Stomach (tissue), 9 donors: ENCODE results near the gene THAP8. TPM values are rescaled to one million over a fixed set of nuclear protein-coding genes. Genes with fewer than 3 reads are reported as not detected.

Experiments
- DNase-seq, 2 donors: peaks; one replicate each; pipeline versions ENCODE4 v3.0.0 to v3.0.0-alpha.2; 2013 to 2019
- H3K27ac ChIP-seq, 5 donors: fragments of 200-600 bp in 4 of 5; sonication (generic) in 4 of 5; one replicate each; pipeline ENCODE4 v1.5.1; 2013 to 2019; ENCODE audit warnings: mild to moderate bottlenecking in 1 of 5, moderate library complexity in 1 of 5
- H3K27me3 ChIP-seq, 3 donors: fragments of 200-600 bp; sonication (generic); one replicate each; pipeline ENCODE4 v1.5.1; 2017 to 2019; ENCODE audit warnings: mixed run types in 1 of 3
- H3K36me3 ChIP-seq, 4 donors: fragments of 200-600 bp; sonication (generic); 1 replicate in 3 of 4; 2 replicates in 1 of 4; pipeline ENCODE4 v1.5.1; 2016 to 2019
- H3K4me1 ChIP-seq, 4 donors: fragments of 200-600 bp; sonication (generic); one replicate each; pipeline ENCODE4 v1.5.1; 2016 to 2019
- H3K4me3 ChIP-seq, 4 donors: fragments of 200-600 bp; sonication (generic) in 3 of 4; one replicate each; pipeline ENCODE4 v1.5.1; 2016 to 2019; ENCODE audit warnings: mild to moderate bottlenecking in 1 of 4
- H3K9me3 ChIP-seq, 4 donors: fragments of 200-600 bp; sonication (generic); one replicate each; pipeline ENCODE4 v1.5.1; 2016 to 2019
- EP300 ChIP-seq: sonication (generic); formaldehyde crosslinking; IDR thresholded peaks from one replicate; pipeline ENCODE4 v1.6.1; 2017; ENCODE audit warnings: antibody characterized with exemption
- POLR2A ChIP-seq, 4 donors: fragments of 450-650 bp; IDR thresholded peaks; one replicate each; pipeline ENCODE4 v1.6.1; 2016; ENCODE audit warnings: antibody characterized with exemption in 4 of 4, control low read depth in 2 of 4, mild to moderate bottlenecking in 1 of 4, moderate library complexity in 1 of 4
- POLR2AphosphoS5 ChIP-seq, 3 donors: sonication (generic); formaldehyde crosslinking; IDR thresholded peaks; one replicate each; pipeline ENCODE4 v1.6.1; 2016; ENCODE audit warnings: antibody characterized with exemption in 3 of 3
- WGBS, 5 donors: extraction: QIAGEN DNeasy Blood & Tissue Kit in 3 of 5; methylation state at CpG; one replicate each; pipeline versions ENCODE4 v1.1.5 to v1.1.7; 2013 to 2018; 5-methylcytosine and 5-hydroxymethylcytosine counted together
- intact Hi-C: fragments of 100-400 bp; cut with DNase I; formaldehyde crosslinking; loops from one replicate; pipeline ENCODE4 v1.15.1; 2023; ENCODE audit warnings: low total_unique reads
- polyA plus RNA-seq, 3 donors: library from polyadenylated mRNA; stranded (reverse); fragments of 200-250 nt; gene quantifications; one replicate each; pipeline ENCODE4 v1.2.3, GENCODE V29; 2013
- total RNA-seq, 5 donors: library from RNA; depleted of rRNA; stranded (reverse); fragments of >200 nt; gene quantifications; one replicate each; pipeline versions ENCODE4 v1.1.0 to v1.2.3, GENCODE V29; 2014 to 2016
- TF ChIP-seq, protein P1 (sequence below), 7 experiments: fragments of 450-650 bp in 4 of 7; fragments of 200-600 bp in 3 of 7; sonication (generic) in 3 of 7; IDR thresholded peaks; one replicate each; pipeline ENCODE4 v1.5.1; 2016 to 2019; ENCODE audit warnings: antibody characterized with exemption in 7 of 7, control low read depth in 2 of 7, mild to moderate bottlenecking in 1 of 7
- donor health status: healthy with polysubstance abuse.
- donor health status: Bipolar disorder and iron deficiency.
- donor health status: healthy.

The THAP8 gene
- total and polyA plus RNA-seq, 8 donors, result 0.29 to 12.8 (median 4.7) TPM; not detected in 1

DNA sequence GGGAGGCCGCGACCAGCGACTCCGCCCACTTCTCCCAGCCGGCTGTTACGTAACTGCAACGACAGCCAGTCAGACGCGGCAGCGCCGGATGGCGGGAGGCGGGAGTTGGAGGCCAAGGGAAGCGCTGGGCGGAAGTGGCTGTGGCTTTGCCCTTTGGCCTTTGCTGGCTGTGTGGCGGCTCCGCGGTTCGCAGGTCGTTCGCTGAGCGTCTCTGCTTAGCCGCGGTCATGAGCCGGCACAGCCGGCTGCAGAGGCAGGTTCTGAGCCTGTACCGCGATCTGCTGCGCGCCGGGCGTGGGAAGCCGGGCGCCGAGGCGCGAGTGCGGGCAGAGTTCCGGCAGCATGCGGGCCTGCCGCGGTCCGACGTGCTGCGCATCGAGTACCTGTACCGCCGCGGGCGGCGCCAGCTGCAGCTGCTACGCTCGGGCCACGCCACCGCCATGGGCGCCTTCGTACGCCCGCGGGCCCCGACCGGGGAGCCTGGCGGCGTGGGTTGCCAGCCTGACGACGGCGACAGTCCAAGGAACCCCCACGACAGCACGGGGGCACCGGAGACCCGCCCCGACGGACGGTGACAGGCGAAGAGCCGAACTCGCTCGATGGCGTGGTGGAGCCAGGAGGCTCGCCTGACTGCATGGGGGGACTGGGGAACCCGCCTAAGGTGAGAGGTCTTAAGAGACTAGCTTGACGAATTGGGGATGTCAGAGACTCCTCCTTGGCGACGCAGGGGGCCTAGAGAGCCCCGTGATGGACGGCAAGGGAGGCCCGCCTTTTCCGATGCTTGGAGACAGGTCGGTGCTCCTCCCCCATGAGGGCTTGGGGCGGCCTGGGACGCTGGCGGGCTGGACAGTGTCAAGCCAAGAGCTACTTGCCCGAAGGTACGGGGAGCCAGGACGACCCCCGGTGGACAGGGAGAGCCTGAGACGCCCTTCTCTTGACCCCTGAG, 58.8 kb downstream of the THAP8 start, which contains the start of gene SDHAF1:
SDHAF1 (plus strand) TSS at position 141 of the 946 bp plus-strand sequence; CDS start at position 228, 87 bp downstream.
- H3K27ac ChIP-seq, result peak within 1 kb of the TSS; percentile 81 to 92 (median 90)
- 0 to 1% (median 1%) methylated on average over 2 to 97 of the region's 97 CpGs for WGBS, 5 donors
- intact Hi-C loops, result no loop called here
- peak; percentile 98 for DNase-seq
- peaks cover 21 to 55% (median 48%) of the 10 kb centered on the region in 4 donors for H3K4me1 ChIP-seq
- no peak for TF ChIP-seq POLR2A (IDR thresholded peaks at IDR 0.05)
- peak; percentile 87 to 98 (median 89) for TF ChIP-seq POLR2AphosphoS5 (IDR thresholded peaks at IDR 0.05)
- peaks cover 0 to 19% (median 12%) of the 10 kb centered on the region in 4 donors for H3K36me3 ChIP-seq
- H3K9me3 ChIP-seq, result no peaks in the 10 kb centered on the region
- H3K27me3 ChIP-seq, result no peaks in the 10 kb centered on the region
- H3K4me3 ChIP-seq, result peak within 1 kb of the TSS; percentile 81 to 98 (median 90)

DNA sequence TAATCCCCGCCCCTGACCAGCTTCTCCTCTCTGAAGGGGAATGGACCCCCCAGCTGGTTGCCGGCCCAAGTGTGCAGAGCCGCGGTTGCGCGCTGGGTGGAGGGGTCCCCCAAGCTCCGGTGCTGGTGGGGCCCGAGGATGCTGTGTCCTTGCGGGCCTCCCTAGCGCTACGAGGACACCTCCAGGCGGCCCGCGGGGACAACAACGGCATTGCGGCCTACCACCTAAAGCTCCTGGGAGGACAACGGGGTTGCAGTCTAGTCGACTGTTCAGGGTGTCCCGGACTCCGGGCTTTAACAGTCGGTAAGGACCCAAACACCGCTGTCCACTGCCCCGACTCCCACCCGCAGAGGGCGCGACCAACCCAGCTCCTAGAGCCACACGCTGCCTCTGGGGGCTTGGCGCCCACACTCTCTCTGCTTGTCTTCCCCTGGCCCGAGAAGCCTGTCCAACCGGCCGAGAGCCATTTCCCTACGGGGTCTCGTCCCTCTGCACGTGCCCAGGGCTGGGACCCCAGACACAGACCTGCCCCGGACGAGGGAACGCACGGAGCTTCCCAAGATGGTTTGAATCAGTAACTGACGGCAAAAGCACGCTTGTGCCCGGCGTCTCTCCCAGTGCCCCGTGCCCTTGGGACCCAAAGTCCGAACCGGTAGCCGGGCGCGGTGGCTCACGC, 60.0 kb downstream of the THAP8 start:
- peaks cover 16 to 42% (median 41%) of the 10 kb centered on the region in 4 donors for H3K4me1 ChIP-seq

DNA sequence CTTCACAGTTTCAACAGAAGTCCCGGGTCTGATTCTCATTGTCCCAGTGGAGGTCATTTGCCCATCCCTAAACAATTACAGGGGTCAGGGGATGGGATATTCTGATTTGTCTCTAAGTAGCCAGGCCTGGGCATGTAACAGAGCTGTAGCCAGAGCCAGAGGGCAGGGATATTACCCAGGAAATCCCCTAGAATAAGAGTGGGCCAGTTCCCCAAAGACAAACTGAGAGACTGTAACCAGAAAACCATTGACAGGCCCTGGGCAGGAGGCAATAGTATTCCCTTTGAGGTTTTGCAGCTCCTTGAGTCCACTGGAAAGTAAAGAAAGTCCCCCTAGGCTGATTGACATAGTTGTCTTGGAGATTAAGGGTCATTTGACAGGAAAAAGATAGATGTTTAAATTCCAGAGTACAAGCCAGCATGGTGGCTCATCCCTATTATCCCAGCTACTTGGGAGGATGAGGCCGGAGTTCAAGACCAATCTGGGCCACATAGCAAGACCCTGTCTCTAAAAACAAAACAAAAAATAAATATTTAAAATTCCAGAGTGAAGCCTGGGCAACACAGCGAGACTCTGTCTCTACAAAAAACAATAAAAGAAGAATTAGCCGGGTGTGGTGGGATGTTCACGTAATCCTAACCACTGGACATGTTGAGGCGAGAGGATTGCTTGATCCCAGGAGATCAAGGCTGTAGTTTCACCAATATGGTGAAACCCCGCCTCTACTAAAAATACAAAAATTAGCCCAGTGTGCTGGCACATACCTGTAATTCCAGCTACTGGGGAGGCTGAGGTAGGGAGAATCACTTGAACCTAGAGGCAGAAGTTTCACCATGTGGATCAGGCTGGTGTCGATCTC, 60.9 kb downstream of the THAP8 start:
- intact Hi-C loops, result no loop called here
- Histone ChIP-seq H3K36me3 (peaks cover 0 to 10% (median 6%) of the 10 kb centered on the region in 4 donors), H3K27ac (no peak overlapping the region), H3K27me3 (peaks cover 0 to 17% (median 0%) of the 10 kb centered on the region in 3 donors), H3K4me1 (peaks cover 16 to 37% (median 34%) of the 10 kb centered on the region in 4 donors), H3K9me3 (peaks cover 0 to 3% (median 0%) of the 10 kb centered on the region in 4 donors), H3K4me3 (no peak overlapping the region)
- DNase-seq, result no peak
- WGBS, 5 donors, result 84 to 92% (median 87%) methylated on average over 7 to 8 of the region's 8 CpGs
- TF ChIP-seq POLR2A (IDR thresholded peaks at IDR 0.05), result no peak
- TF ChIP-seq POLR2AphosphoS5 (IDR thresholded peaks at IDR 0.05), result no peak
- TF ChIP-seq, protein P1, sequence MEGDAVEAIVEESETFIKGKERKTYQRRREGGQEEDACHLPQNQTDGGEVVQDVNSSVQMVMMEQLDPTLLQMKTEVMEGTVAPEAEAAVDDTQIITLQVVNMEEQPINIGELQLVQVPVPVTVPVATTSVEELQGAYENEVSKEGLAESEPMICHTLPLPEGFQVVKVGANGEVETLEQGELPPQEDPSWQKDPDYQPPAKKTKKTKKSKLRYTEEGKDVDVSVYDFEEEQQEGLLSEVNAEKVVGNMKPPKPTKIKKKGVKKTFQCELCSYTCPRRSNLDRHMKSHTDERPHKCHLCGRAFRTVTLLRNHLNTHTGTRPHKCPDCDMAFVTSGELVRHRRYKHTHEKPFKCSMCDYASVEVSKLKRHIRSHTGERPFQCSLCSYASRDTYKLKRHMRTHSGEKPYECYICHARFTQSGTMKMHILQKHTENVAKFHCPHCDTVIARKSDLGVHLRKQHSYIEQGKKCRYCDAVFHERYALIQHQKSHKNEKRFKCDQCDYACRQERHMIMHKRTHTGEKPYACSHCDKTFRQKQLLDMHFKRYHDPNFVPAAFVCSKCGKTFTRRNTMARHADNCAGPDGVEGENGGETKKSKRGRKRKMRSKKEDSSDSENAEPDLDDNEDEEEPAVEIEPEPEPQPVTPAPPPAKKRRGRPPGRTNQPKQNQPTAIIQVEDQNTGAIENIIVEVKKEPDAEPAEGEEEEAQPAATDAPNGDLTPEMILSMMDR (IDR thresholded peaks at IDR 0.05), result no peak
- TF ChIP-seq EP300, result no peak

More for the DNA sequence above, 60.0 kb downstream of the THAP8 start:
- Histone ChIP-seq H3K9me3 (no peaks in the 10 kb centered on the region), H3K27me3 (peaks cover 0 to 8% (median 0%) of the 10 kb centered on the region in 3 donors), H3K27ac (peak overlapping the region in 4 of 5 donors; percentile 81 to 92 (median 90)), H3K4me3 (peak overlapping the region; percentile 81 to 98 (median 90)), H3K36me3 (peaks cover 0 to 19% (median 12%) of the 10 kb centered on the region in 4 donors)
- 28 to 49% (median 37%) methylated on average over 22 to 49 of the region's 49 CpGs for WGBS, 5 donors
- intact Hi-C loops, result no loop called here
- TF ChIP-seq POLR2AphosphoS5 (IDR thresholded peaks at IDR 0.05) (no peak), POLR2A (IDR thresholded peaks at IDR 0.05) (no peak)
- TF ChIP-seq, protein P1 (IDR thresholded peaks at IDR 0.05), result peak in 1 of 7 experiments; percentile 11
- peak in 1 of 2 donors; percentile 51 for DNase-seq

DNA sequence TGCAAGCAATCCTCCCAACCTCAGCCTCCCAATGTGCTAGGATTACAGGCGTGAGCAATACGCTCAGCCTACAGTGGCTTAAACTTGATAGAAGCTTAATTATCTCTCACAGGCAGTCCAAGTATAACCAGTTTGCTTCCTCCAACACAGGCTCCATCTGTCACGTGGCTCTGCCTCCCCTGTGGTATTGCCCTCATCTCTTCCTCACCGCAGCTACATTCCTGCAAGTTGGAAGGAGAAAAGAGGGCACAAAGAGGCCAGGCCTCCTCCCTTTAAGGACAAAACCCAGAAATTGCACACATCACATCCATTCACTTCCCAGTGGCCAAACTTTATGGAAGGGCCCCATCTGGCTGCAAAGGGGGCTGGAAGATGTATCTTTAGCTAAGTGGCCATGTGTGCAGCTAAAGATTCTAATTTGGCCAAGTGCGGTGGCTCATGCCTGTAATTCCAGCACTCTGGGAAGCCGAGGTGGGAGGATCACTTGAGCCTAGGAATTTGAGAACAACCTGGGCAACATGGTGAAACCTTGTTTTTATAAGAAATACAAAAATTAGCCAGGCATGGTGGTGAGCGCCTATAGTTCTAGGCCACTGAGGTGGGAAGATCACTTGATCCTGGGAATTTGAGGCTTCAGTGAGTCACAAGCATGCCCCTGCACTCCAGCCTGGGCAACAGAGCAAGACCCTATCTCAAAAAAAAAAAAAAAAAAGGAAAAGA, 62.2 kb downstream of the THAP8 start:
- intact Hi-C loops, result no loop called here
- no peak overlapping the region for H3K27ac ChIP-seq
- H3K9me3 ChIP-seq, result peaks cover 0 to 3% (median 0%) of the 10 kb centered on the region in 4 donors
- TF ChIP-seq EP300 (no peak), POLR2AphosphoS5 (IDR thresholded peaks at IDR 0.05) (no peak), POLR2A (IDR thresholded peaks at IDR 0.05) (no peak)
- TF ChIP-seq, protein P1 (IDR thresholded peaks at IDR 0.05), result no peak
- peaks cover 18 to 36% (median 29%) of the 10 kb centered on the region in 4 donors for H3K4me1 ChIP-seq
- no peak for DNase-seq
- WGBS, 5 donors, result 74 to 88% (median 81%) methylated on average over 7 of the region's 7 CpGs
- H3K4me3 ChIP-seq, result no peak overlapping the region
- H3K27me3 ChIP-seq, result peaks cover 0 to 29% (median 11%) of the 10 kb centered on the region in 3 donors
- H3K36me3 ChIP-seq, result no peaks in the 10 kb centered on the region
